Germinal center (tissue), 1 donor: ENCODE data around the gene CHD6.

Experiments
- DNase-seq: peaks from one replicate; pipeline ENCODE4 v3.0.0; 2012; ENCODE audit warnings: mixed read lengths, low spot score

Gene CHD6

DNA sequence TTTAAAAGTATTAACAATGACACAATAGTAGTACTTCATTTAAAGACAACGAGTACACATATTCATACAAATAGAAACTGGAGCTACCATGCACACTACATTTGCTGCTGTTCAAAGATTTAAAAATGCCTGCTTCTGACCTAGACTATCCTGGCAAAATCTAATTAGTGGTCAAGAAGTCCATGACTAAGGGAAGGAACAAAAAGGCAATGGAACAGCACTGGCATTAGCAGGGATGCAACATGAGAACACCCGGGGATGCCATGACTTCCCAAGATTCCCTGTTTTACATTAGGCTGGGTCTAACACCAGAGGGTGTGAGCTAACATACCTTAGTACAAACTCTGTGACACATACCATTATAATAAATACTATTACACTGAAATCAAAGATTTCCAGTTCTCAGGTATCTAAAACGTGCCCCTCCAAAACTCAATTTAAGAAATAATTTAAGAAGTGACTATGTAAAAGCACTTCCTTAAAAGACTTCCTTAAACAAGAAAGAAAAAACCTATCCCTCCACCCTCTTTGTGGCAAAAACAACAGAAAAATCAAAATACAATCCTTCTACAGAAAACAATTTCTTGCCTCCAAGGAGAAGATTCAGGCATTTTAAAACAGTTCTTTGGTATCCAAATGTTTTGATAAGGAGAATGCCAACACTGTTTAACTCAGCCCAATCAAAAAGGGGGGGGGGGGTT is 25.5 kb downstream of the CHD6 start:
- DNase-seq, result no peak

DNA sequence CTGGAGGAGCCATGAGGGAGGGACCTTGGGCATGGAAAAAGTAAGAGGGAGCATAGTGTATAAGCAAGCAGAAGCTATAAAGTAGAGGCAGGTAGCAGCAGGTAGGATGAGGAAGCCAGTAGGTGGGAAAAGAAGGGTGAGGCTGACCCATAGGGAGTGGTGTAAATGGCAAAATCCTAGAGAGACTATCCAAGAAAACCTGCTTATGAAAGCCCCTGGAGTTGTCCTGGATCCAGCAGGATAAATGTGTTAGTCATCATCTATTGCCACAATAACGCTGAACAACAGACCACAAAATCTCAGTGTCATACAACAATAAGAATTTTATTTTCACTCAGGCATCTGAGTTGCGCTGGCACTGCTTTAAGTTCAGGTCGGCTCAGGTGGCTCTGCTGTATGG is 30.2 kb downstream of the CHD6 start:
- no peak for DNase-seq

DNA sequence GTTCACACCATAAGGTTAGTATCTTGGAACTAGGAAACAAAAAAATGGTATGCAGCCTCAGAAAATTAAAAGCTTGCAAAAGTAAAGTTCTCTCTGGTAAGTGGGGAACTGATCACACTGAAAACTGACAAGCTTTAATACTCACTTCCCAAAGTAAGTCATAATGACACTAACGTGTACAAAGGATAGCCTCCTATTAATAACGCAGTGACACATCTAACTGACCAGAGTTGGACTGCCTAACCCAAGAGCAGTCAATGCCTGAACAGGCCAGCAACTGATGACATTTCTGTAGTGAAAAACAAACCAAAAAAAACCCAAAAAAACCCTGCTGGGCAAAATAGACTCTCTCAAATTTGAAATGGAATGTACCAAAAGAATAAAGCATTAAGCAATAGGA is 30.7 kb downstream of the CHD6 start:
- no peak for DNase-seq

DNA sequence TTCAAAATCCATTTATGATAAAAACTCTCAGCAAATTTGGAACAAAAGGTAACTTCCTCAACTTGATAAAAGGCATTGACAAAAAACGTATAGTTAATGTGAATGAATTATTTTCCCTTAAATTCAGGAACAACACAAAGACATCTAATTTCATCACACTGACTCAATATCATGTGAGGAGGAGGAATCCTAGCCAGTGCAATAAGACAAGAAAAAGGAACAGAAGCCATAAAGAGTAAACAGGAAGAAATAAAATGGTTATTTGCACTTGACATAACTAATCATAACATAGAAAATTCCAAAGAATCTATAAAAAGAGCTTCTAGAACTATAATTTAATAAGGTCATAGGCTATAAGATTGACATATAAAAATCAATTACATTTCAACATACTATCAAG is 31.4 kb downstream of the CHD6 start:
- DNase-seq, result no peak

DNA sequence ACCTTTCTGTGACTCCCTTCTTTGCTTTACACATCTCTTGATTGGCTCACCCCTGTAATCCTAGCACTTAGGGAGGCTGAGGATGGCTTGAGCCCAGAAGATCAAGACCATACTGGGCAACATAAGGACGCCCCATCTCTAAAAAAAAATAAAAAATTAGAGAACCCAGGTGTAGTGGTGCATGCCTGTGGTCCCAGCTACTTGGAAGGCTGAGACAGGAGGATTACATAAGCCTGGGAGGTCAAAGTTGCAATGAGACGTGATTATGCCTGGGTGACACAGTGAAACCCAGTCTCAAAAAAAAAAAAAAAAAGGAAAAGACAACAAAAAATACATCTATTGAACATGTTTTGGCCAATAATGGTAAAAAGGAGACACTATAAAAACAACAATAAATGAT is 37.8 kb downstream of the CHD6 start:
- no peak for DNase-seq

DNA sequence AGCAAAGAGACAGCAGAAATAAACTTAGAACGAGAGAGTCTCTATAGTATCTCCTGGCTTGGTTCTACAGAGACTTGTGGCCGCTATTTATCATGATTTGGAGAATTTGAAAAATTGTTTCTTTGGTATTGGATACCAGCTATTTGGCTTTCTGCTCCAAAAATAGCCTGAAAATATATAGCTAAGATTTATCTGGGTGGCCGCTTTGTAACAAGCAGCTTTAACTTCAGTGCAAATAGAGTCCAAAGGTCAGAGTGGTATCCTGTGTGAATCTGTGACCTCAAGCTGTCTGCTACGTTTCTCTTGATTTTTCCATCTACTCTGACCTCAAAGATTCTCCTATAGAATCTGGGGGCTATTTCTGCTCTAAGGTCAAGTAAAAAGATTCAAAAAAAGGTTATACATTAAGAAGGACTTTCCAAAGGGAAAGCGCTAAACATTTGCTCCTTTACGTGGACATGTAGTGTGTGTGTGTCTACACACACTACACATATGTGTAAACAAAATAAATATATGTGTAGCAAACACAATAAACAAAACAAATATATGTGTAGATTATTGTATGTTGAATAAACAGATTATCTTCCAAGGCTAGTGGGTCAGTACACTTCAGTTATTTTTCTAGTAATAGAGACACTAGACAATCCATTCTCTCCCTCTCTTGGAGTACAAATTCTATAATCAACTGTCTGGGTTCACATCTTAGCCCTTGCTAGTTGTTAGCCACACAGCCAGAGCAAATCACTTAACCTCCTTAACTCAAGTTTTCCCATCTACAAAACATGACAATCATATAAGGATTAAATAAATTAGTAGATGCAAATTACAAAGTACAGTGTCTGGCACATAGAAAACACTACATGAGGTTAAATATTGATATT is 40.8 kb downstream of the CHD6 start:
- DNase-seq, result no peak

DNA sequence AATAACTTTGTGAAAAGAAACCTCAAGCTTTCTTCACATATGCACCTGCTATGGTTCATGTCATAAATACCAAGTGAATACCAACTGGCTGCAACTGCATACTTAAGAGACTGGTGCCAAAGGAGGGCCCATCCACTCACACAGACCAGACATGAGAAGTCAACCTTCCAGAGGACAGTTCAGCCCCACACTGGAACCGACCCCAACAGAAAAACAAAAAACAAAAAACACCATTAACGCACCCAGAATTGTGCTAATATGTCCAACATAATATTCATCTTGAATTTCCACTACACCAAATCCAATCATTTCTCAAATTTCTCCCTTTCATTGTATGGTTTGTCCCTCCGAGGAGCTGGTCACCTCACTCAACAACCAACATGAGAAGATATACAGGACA is 42.8 kb downstream of the CHD6 start:
- DNase-seq, result no peak

DNA sequence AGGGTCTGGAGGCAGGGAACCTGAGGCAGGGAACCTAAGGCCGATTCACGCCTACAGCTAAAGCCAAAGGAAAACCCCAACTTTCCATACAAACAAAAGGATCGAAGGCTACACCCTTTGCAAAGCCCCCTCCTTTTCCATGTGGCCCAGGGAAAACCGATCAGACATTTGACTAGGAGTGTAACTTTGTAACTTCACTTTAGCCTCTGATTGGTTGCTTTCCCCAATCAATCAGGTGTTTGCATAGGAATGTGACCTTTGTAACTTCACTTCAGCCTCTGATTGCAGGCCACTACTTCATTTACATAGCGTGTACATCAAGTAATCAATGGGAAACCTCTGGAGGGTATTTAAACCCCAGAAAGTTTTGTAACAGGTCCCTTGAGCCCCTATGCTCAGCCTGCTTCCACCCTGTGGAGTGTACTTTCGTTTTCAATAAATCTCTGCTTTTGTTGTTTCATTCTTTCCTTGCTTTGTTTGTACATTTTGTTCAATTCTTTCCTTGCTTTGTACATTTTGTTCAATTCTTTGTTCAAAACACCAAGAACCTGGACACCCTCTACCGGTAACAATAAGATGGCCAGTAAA is 43.3 kb downstream of the CHD6 start:
- DNase-seq, result no peak

DNA sequence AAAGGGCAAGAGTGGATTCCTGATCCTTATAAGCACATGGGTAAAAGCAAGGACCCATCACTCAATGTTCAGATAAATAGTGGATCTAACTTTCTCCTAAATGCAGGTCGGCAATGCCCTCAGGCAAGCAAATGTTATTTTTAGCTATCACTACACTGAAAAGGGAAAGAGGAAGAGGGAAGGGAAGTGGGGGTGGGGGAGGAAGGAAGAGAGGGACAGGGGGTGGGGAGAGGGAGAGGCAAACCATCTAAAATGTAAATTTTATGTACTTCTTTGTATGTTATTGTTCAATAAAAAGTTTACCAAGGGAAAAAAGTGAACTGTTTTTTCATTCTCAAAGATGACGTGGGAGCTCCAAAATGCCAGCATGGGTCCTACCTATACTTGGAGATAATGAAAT is 44.2 kb downstream of the CHD6 start:
- DNase-seq, result no peak

DNA sequence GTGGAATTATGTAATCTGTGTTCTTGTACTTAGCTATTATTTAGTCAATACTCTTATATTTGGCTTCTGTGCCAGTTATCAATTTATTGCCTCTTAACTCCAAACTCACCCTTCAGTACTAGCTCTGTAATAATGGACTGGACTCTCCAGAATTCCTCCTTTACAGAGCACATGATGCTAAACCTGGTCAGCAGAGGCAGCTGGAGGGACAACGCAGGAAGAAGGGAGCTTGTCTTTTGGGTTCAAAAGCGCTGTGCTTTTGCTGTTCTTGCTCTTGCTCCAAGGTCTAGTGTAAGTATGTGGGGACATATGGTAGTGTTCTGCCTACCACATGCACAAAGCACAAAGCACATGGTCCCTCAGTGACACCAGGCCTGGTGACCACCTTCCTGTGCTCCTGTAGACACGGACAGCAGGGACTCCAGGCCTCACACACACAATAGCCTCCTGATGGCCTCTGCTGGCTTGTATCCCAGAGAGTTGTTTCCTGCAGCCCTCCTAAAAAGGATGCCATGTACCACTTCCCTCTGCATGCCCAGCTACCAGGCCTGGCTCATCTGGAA is 46.1 kb downstream of the CHD6 start:
- DNase-seq, result no peak

DNA sequence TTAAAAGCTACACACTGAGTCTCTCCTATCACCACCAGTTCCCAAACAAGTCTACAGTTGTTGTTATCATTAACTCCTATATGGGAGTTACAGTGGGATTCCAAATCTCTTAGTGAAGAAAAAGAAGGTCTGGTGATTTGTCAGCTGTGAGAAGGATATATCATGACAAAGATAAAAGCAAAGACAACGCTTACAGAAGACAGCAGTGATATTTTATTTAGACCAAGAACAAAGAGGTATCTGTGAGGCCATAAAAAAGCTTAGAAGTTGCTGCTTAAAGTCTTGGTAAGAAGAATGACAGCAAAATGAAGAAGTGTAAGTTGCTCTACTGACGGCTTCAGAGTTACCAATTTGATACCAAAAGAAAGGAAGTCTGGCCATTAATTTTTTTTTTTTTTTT is 47.2 kb downstream of the CHD6 start:
- DNase-seq, result no peak

DNA sequence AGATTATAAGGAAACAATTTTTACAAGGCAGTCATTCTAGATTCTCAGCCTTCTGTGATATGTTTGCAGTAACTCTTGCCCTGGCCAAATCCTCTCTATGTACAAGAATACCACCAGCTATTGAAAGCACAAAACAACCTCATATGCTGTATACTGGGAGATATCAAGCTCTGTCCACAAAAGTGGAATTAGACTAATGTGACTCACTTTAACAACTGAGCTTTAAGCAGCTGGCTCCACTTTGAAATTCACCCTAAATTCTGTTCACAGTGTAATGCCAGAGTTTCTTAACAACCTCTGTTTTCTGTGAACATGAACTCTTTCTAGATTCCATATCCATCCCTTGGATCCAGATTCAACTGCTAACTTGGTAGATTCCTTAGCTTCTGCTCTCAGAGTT is 47.6 kb downstream of the CHD6 start:
- DNase-seq, result no peak

DNA sequence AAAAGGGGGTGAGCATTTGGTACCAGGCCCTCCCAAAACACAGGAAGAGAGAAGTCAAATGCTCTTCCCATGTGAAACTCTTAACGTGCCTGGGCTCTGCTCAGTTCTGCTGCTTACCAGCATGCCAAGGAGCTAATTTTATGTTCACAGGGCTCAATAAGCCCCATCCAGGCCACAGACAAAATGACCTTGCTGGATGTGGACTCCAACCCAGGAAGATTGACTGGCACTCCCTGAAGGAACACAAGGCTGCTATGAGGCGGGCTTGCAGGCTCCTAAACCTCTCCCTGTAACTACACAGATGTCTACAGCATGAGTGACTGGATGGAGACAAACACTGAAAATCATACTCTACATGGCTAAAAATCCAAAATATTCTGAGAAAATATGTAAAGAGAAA is 50.6 kb downstream of the CHD6 start:
- DNase-seq, result no peak

DNA sequence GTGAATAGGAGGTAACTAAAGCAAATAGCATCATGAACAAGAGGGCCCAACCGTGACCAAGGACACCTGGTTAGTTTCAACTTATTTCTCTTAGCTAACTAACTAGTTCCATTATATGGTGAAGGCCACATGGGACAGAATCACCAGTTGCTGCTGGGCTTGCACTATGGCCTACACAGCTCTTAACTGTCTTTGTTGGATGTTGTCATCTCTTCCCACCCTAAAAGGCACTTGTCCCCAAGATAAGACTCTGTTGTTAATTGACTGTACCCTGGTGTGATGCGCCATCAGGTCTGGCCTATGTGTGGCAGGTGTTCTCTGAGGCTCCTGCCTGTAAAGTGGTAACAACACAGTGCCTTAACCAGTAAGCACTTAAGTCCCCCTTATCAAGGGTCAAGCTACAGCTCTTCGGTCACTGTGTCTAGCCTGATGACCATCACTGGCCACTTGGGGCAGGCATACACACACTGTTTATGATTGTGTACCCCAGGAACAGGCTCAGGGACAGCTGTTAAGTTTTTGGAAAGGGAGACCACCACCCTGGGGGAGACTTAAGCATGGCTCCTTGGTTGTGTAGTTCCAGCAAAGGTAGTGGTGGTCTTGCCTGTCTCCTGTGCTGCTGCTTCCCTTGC is 51.2 kb downstream of the CHD6 start:
- no peak for DNase-seq

DNA sequence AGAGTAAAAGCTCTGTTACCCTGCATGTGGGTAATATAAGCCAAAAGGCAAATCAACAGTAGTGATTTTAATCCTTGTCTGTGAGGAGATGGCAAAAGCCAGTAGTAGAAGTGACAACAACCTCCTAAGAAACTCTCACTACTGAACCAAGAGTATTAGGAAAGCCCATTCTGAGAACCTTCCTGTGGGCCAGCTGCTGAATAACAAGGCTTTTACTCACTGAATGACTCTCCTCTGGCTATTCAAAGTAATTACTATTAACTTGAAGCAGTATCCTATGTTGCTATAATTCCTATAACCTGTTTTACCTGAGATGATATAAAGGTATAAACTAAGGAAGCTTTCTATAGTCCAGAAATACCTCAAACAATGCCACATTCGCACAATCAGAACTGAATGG is 55.1 kb downstream of the CHD6 start:
- DNase-seq, result no peak

DNA sequence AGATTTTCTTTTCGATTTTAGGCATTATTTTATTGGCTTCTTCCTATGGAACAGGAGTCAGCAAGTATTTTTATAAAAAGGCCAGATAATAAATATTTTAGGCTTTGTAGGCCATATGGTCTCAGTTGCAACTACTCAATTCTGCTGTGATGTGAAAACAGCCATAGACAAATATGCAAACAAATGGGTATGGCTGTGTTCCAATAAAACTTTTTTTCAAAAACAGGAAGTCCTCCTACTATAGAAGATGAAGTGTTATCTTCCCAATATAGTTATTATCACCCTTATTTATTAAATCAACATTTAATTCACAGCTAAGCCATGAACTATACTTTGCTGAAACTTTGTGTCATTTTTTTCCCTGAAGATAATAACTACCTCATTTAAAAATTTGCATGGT is 57.2 kb downstream of the CHD6 start:
- no peak for DNase-seq

DNA sequence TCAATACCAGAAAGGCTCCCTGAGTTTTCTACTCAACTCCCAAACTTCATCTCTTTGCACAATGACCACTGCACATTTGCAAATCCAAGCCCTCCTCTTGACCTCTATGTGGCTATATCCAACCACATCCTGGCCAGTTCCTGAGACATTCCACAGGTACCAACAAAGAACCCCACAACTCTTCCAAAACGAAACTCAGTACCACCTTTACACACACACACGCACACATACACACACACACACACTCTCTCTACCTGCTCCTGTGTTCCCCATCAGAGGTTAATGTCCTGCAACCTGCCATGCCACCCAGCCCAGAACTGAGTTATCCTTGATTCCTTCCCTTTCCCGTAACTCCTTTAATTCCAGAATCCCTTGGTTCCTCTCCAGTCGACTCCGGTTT is 58.5 kb downstream of the CHD6 start:
- DNase-seq, result no peak

DNA sequence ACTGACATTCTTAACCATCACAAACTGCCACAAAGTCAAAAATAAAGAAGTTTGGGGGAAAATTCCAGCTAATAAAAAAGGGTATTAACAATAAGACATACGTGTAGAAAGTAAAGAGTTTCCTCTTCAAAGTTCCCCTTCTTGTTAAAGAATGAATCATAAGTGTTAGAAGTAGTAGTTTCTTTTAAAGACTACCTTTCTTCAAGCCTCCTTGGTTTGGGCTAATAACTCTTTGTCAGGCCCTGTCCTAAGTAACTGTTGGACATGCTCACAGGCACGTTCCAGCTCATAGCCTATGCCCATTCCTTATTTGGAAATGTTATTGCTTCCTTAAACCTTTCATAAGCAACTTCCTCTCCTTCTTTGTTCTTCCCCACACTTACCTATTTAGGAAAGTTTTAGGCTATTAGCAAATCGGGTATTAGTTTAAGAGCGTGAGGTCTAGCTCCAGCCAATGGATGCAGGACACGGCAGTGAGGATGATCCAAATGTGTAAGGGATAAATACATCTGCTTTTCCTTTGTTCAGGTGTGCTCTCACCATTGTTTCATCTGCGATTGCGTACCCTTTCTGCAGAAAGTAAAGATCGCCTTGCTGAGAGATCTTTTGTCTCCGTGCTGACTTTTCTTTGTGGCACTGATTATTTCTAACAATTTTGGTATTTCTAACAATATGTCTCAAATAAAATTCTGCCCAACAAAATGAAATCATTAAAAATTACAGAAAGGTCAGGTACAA is 64.9 kb downstream of the CHD6 start:
- DNase-seq, result no peak

DNA sequence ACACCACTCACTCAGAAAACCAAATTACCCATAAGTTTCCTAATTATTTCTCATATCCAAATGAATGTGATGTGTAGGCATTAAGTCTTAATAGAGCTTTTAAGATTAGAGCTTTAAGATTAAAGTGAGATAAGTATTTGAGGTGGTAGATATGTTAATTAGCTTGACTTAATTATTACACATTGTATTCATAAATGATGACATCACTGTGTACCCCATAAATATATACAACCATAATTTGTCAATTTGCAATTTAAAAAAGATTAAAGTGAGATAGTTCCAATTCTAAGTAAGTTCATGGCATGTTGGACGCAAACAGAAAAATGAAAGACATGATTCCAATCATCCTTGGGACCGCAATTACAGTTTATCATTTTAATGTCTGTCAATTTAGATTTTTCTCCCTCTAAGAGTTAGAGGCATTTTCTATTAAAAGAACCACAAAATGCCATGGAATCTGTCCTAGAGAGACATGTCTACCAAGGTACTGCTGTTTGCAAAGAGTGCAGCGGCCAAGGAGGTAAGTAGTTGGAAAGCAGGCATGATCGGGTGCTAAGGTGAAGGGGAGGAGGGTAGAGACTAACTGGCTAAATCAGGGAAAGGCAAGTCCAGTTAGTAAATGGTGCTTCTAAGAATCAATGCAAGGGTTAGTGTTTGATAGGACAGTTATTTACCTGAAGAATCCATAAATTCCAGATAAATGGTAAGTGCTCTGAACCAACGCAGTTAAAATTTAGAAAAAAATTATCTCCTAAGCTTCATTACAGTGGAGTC is 65.7 kb downstream of the CHD6 start:
- no peak for DNase-seq

DNA sequence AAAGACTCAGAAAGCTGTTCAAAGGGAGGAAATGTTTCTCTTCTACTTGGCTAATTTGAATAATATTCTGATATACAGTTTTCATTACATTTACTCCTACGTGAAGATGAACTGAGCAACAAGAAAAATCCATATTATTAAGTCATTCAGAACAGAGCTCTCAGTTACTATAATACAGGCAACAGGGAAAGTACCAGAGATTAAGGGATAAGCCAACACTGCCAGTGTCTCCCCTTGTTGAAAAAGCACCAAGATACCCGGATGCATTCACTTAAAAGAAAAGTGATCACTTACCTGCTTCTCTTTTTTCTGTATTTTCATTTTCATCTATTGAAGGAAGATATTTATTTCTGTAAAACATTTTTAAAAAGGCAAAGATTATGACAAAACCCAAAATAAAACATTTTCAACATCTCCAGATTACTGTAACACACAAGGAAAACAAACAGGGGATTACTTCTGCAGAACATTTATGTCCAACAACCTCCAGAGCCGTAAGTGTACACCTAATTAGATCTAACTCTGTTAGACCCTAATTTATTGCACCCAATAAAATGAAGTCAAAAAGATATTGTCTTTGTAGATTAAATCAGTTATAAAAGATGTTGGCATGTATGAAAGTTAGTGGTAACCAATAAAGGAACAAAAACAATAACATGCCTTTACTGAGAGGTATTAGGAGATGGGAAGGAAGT is 67.0 kb downstream of the CHD6 start:
- no peak for DNase-seq
